Measurements from ENCODE around the gene INPP4B.

DNA sequence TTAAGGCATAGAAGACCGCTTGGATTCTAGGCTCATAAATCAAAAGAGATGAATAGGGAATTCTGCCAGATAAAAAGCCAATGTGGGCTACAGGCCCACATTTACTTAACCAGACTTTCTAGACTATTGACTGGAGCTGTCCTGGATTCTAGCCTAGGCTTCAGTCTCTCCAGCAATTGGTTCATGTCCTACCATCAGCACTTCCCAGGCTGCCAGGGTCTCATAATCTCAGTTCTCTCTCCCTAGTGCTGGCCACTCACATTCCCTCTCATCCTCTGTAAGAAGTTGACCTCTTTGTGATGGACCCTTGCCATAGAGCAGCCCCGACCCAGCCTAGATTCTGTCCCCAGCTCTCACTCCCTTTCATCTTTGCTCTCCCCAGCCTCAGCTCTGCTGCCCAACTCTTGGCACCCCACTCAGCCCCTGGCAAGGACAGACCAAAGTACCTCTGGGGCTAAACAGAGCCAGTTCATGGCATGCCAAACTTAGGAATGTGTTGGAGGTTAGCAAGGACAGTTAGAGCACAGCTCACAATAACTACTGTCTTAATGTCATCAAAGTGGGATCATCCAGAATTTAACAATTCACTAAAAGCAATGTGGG lies 396.2 kb downstream of the INPP4B start:
- TF ChIP-seq, protein P1, sequence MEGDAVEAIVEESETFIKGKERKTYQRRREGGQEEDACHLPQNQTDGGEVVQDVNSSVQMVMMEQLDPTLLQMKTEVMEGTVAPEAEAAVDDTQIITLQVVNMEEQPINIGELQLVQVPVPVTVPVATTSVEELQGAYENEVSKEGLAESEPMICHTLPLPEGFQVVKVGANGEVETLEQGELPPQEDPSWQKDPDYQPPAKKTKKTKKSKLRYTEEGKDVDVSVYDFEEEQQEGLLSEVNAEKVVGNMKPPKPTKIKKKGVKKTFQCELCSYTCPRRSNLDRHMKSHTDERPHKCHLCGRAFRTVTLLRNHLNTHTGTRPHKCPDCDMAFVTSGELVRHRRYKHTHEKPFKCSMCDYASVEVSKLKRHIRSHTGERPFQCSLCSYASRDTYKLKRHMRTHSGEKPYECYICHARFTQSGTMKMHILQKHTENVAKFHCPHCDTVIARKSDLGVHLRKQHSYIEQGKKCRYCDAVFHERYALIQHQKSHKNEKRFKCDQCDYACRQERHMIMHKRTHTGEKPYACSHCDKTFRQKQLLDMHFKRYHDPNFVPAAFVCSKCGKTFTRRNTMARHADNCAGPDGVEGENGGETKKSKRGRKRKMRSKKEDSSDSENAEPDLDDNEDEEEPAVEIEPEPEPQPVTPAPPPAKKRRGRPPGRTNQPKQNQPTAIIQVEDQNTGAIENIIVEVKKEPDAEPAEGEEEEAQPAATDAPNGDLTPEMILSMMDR (IDR thresholded peaks at IDR 0.05; ENCODE audit: low read depth, low read length): no peak
- TF ChIP-seq POLR2A (IDR thresholded peaks at IDR 0.05; ENCODE audit: extremely low read depth, insufficient read length): no peak

Measured in NB4 (cell line).